A673 (cell line): ENCODE results near the gene FAAH. TPM values are rescaled to one million over a fixed set of nuclear protein-coding genes. Genes with fewer than 3 reads are reported as not detected.

Experiments
- BruUV-seq: library from RNA; stranded (reverse); fragments of 400-500 nt; replicated peaks from 2 replicates; lab custom pipeline; 2021; lab: Mats Ljungman, UMichigan
- CTCF ChIA-PET: fragments of 300-600 bp; sonication (Branson Sonifier 250); formaldehyde crosslinking; loops from one replicate; lab custom pipeline; 2022; ENCODE audit warnings: antibody characterized with exemption; lab: Charles Lee
- POLR2A ChIA-PET: fragments of 300-600 bp; sonication (Branson Sonifier 250); formaldehyde crosslinking; loops from one replicate; lab custom pipeline; 2022; ENCODE audit warnings: antibody characterized with exemption; ENCODE audit not compliant: low non-redundant PET; lab: Charles Lee
- DNase-seq: peaks from one replicate; pipeline ENCODE4 v3.0.0-alpha.2; 2015; ENCODE audit warnings: low spot score
- H3K27ac ChIP-seq: fragments of 200-600 bp; sonication (generic); 2 replicates; pipeline ENCODE4 v1.5.1; 2016; ENCODE audit warnings: mixed run types, low read depth, mild to moderate bottlenecking, mixed read lengths, antibody characterized with exemption, low read length; ENCODE audit not compliant: poor library complexity, severe bottlenecking
- H3K27me3 ChIP-seq: fragments of 200-600 bp; sonication (generic); replicated peaks from 2 replicates; pipeline ENCODE4 v1.6.1; 2017; ENCODE audit warnings: mixed run types, low read depth, mild to moderate bottlenecking, mixed read lengths, antibody characterized with exemption, low read length; ENCODE audit not compliant: insufficient read depth, poor library complexity
- H3K36me3 ChIP-seq: fragments of 200-600 bp; sonication (generic); 2 replicates; pipeline ENCODE4 v1.6.1; 2016; ENCODE audit warnings: mixed run types, mild to moderate bottlenecking, mixed read lengths, antibody characterized with exemption, low read length; ENCODE audit not compliant: insufficient read depth, poor library complexity, severe bottlenecking
- H3K4me1 ChIP-seq: fragments of 200-600 bp; sonication (generic); 2 replicates; pipeline ENCODE4 v1.6.1; 2017; ENCODE audit warnings: mixed run types, mild to moderate bottlenecking, mixed read lengths, antibody characterized with exemption, low read length; ENCODE audit not compliant: insufficient read depth, poor library complexity, severe bottlenecking
- H3K4me3 ChIP-seq: fragments of 200-600 bp; sonication (generic); 2 replicates; pipeline ENCODE4 v1.5.1; 2016; ENCODE audit warnings: low read depth, mixed run types, mild to moderate bottlenecking, mixed read lengths, low read length; ENCODE audit not compliant: poor library complexity, severe bottlenecking
- H3K9me3 ChIP-seq: fragments of 200-600 bp; sonication (generic); 2 replicates; pipeline ENCODE4 v1.6.1; 2016; ENCODE audit warnings: mixed run types, low read depth, mild to moderate bottlenecking, mixed read lengths, antibody characterized with exemption, low read length; ENCODE audit not compliant: poor library complexity, severe bottlenecking
- EZH2 ChIP-seq: fragments of 200-600 bp; sonication (generic); IDR thresholded peaks from 2 replicates; pipeline ENCODE4 v1.6.1; 2017; ENCODE audit warnings: borderline replicate concordance, low read depth, mild to moderate bottlenecking, mixed read lengths, antibody characterized with exemption, low read length; ENCODE audit not compliant: poor library complexity, severe bottlenecking
- intact Hi-C: fragments of 100-400 bp; cut with micrococcal nuclease; formaldehyde crosslinking; loops from one replicate; pipeline ENCODE4 v1.10.0; 2022; ENCODE audit not compliant: unreplicated experiment
- total RNA-seq: library from RNA; stranded (reverse); gene quantifications from 2 replicates; pipeline ENCODE4 v1.2.3, GENCODE V29; 2021
- TF ChIP-seq, protein P1 (sequence below): fragments of 300-800, 200-600 bp; sonication (generic); conservative IDR thresholded peaks from 2 replicates; pipeline ENCODE4 v1.5.1; 2017; ENCODE audit warnings: low read depth, mild to moderate bottlenecking, antibody characterized with exemption, low read length, moderate library complexity, mixed read lengths

Gene FAAH
- total RNA-seq, 1 experiment from 2014 or later = 3.2 TPM

DNA sequence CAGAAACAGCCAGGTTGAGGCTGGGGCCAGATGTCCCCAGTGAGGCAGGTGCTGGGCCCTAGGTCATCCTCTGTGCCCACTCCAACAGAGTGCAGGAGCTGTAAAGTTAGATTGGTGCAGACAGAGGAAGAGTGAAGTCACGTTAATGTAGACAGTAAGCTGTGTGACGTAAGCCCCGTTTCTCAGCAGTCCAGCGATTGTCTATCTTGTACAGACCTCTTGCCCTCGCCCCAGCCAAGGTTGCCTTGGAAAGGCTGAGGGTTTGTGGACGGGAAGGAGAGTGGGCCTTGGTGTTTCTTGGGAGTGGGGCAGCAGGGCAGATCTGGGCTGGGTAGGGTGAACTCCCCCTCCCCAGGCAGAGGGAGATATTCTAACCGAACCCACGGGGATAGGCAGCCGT, 13.5 kb downstream of the FAAH start:
- BruUV-seq = no TSS peak
- CTCF ChIA-PET = no interaction called here
- H3K36me3 ChIP-seq = no peaks in the 10 kb centered on the region
- H3K27me3 ChIP-seq = no peaks in the 10 kb centered on the region
- H3K4me1 ChIP-seq = peaks cover 5% of the 10 kb centered on the region
- no peak for DNase-seq
- POLR2A ChIA-PET = no interaction called here
- TF ChIP-seq, protein P1, sequence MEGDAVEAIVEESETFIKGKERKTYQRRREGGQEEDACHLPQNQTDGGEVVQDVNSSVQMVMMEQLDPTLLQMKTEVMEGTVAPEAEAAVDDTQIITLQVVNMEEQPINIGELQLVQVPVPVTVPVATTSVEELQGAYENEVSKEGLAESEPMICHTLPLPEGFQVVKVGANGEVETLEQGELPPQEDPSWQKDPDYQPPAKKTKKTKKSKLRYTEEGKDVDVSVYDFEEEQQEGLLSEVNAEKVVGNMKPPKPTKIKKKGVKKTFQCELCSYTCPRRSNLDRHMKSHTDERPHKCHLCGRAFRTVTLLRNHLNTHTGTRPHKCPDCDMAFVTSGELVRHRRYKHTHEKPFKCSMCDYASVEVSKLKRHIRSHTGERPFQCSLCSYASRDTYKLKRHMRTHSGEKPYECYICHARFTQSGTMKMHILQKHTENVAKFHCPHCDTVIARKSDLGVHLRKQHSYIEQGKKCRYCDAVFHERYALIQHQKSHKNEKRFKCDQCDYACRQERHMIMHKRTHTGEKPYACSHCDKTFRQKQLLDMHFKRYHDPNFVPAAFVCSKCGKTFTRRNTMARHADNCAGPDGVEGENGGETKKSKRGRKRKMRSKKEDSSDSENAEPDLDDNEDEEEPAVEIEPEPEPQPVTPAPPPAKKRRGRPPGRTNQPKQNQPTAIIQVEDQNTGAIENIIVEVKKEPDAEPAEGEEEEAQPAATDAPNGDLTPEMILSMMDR = no peak
- no peak for TF ChIP-seq EZH2
- H3K9me3 ChIP-seq = no peaks in the 10 kb centered on the region
- H3K4me3 ChIP-seq = no peak overlapping the region
- no peak overlapping the region for H3K27ac ChIP-seq
- intact Hi-C loops = no loop called here

DNA sequence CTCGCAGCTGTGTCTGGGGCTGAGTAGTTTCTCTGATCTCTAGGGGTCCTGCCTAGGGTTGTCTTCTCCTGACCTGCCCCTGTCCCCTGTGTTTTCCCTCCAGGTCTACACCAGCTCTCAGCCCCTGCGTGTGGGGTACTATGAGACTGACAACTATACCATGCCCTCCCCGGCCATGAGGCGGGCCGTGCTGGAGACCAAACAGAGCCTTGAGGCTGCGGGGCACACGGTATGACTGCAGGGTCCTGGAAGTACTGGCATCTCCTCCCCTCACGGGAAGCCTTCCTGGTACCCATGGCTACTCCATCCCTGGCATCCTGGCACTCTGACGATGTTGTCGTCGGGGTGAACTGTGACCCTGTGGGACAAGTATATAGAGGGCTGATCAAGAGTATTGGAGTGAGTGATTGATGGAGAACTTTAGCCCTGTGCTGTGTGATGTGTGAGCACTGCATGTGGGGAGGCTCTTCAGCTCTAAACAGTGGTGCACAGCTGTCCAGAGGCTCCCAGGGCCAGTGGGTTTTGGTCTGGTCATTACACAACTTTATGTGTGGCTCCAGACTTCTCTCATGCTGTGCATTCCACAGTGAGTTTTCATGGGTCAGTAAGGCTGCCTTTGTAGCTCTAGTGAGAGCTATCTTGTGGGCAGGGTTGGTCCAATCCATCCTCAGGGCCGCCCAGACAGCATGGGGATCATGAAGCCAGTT, 14.4 kb downstream of the FAAH start:
- Histone ChIP-seq H3K9me3 (no peaks in the 10 kb centered on the region), H3K36me3 (no peaks in the 10 kb centered on the region), H3K27ac (no peak overlapping the region), H3K27me3 (no peaks in the 10 kb centered on the region), H3K4me3 (no peak overlapping the region), H3K4me1 (peaks cover 5% of the 10 kb centered on the region)
- no peak for DNase-seq
- CTCF ChIA-PET = interaction anchor here (0.8 kb wide), 1 partner anchor 34 kb away, joined by 3 read pairs; no protein-coding TSS in a partner anchor
- POLR2A ChIA-PET = no interaction called here
- no TSS peak for BruUV-seq
- TF ChIP-seq EZH2 = no peak
- TF ChIP-seq, protein P1 = no peak
- intact Hi-C loops = no loop called here

DNA sequence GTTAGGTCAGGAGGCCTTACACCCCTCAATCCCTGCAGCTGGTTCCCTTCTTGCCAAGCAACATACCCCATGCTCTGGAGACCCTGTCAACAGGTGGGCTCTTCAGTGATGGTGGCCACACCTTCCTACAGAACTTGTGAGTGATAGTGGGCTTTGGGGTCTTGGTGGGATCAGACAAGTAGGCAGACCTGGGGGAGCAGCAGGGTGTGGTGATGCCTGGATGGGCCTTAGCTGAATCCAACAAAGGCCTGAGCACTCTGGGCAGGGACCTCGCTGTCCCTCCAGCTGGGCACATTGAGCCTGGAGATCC, 14.9 kb downstream of the FAAH start:
- intact Hi-C loops = no loop called here
- no peak for DNase-seq
- Histone ChIP-seq H3K27ac (no peak overlapping the region), H3K4me1 (peaks cover 5% of the 10 kb centered on the region), H3K36me3 (no peaks in the 10 kb centered on the region), H3K4me3 (no peak overlapping the region), H3K27me3 (no peaks in the 10 kb centered on the region), H3K9me3 (no peaks in the 10 kb centered on the region)
- TF ChIP-seq, protein P1 = no peak
- no peak for TF ChIP-seq EZH2
- ChIA-PET CTCF (interaction anchor here (0.8 kb wide), 1 partner anchor 33 kb away, joined by 3 read pairs; no protein-coding TSS in a partner anchor), POLR2A (no interaction called here)
- BruUV-seq = no TSS peak
